Nephron progenitor cell (in vitro differentiated cells): ENCODE data around the gene USP13.
A peak's percentile ranks its signal among the peaks of the same experiment; 100 is the strongest.

ENCODE experiments used
- DNase-seq: peaks from one replicate; pipeline ENCODE4 v3.0.0; 2021
- H3K27ac Mint-ChIP-seq: 2 replicates; pipeline ENCODE4 v1.8.0; 2021; ENCODE audit warnings: mild to moderate bottlenecking, moderate library complexity, mixed read lengths
- H3K27me3 Mint-ChIP-seq: 2 replicates; pipeline ENCODE4 v1.8.0; 2021; ENCODE audit warnings: mild to moderate bottlenecking, low read depth, mixed read lengths; ENCODE audit not compliant: poor library complexity
- H3K36me3 Mint-ChIP-seq: 2 replicates; pipeline ENCODE4 v1.8.0; 2021; ENCODE audit warnings: low read depth, mixed read lengths
- H3K4me1 Mint-ChIP-seq: 2 replicates; pipeline ENCODE4 v1.8.0; 2021; ENCODE audit warnings: mixed read lengths
- H3K4me3 Mint-ChIP-seq: 2 replicates; pipeline ENCODE4 v1.8.0; 2021; ENCODE audit warnings: mild to moderate bottlenecking, moderate library complexity, mixed read lengths
- H3K9me3 Mint-ChIP-seq: 2 replicates; pipeline ENCODE4 v1.8.0; 2021; ENCODE audit warnings: mild to moderate bottlenecking, moderate library complexity, mixed read lengths
- TF ChIP-seq, protein P1 (sequence below): fragments of 200-600 bp; sonication (generic); IDR thresholded peaks from 2 replicates; pipeline ENCODE4 v1.5.0; 2021; ENCODE audit warnings: antibody characterized with exemption

USP13 gene

GRCh38 chr3:179651687-179652446, 973 bp upstream of the USP13 start:
- H3K9me3 Mint-ChIP-seq, result no peaks in the 10 kb centered on the region
- peak overlapping the region; percentile 99 for H3K4me3 Mint-ChIP-seq
- H3K27ac Mint-ChIP-seq, result peak overlapping the region; percentile 44
- no peak for DNase-seq
- H3K4me1 Mint-ChIP-seq, result peaks cover 32% of the 10 kb centered on the region
- TF ChIP-seq, protein P1, sequence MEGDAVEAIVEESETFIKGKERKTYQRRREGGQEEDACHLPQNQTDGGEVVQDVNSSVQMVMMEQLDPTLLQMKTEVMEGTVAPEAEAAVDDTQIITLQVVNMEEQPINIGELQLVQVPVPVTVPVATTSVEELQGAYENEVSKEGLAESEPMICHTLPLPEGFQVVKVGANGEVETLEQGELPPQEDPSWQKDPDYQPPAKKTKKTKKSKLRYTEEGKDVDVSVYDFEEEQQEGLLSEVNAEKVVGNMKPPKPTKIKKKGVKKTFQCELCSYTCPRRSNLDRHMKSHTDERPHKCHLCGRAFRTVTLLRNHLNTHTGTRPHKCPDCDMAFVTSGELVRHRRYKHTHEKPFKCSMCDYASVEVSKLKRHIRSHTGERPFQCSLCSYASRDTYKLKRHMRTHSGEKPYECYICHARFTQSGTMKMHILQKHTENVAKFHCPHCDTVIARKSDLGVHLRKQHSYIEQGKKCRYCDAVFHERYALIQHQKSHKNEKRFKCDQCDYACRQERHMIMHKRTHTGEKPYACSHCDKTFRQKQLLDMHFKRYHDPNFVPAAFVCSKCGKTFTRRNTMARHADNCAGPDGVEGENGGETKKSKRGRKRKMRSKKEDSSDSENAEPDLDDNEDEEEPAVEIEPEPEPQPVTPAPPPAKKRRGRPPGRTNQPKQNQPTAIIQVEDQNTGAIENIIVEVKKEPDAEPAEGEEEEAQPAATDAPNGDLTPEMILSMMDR, result no peak
- H3K36me3 Mint-ChIP-seq, result peaks cover 19% of the 10 kb centered on the region
- H3K27me3 Mint-ChIP-seq, result no peaks in the 10 kb centered on the region

- H3K4me1 Mint-ChIP-seq, result peaks cover 36% of the 10 kb centered on the region
- no peaks in the 10 kb centered on the region for H3K27me3 Mint-ChIP-seq
- peak overlapping the region; percentile 99 for H3K27ac Mint-ChIP-seq
- H3K9me3 Mint-ChIP-seq, result no peaks in the 10 kb centered on the region
- H3K4me3 Mint-ChIP-seq, result peak overlapping the region; percentile 99
- H3K36me3 Mint-ChIP-seq, result peaks cover 28% of the 10 kb centered on the region
- DNase-seq, result peak; percentile 73
- TF ChIP-seq, protein P1, result no peak
Observed at GRCh38 chr3:179653096-179653797, 407 bp downstream of the USP13 start.

DNA sequence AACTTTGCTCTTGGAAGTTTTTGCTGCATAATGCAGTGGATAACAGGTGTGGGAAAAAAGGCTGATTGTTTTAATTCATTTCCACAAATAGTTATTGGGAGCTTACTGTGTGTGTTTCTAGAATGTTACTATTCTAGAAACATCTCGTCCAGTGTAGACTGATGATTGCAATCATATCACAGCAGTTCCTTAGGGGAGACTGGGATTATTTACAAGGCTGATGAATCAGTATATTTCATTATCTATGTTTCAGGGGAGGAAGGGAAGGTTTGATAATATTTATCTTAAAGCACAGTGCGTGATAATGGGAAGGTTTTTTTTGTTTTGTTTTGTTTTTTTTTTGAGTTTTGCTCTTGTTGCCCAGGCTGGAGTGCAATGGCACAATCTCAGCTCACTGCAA, 2.4 kb downstream of the USP13 start:
- H3K27me3 Mint-ChIP-seq, result no peaks in the 10 kb centered on the region
- peak overlapping the region; percentile 99 for H3K4me3 Mint-ChIP-seq
- H3K4me1 Mint-ChIP-seq, result peaks cover 48% of the 10 kb centered on the region

GRCh38 chr3:179658606-179659005, 5.8 kb downstream of the USP13 start:
- Mint-ChIP-seq H3K36me3 (peaks cover 36% of the 10 kb centered on the region), H3K4me3 (no peak overlapping the region), H3K27me3 (no peaks in the 10 kb centered on the region), H3K9me3 (no peaks in the 10 kb centered on the region), H3K4me1 (peaks cover 71% of the 10 kb centered on the region), H3K27ac (no peak overlapping the region)
- DNase-seq, result no peak
- TF ChIP-seq, protein P1, result no peak

More for the DNA sequence above, 2.4 kb downstream of the USP13 start:
- H3K36me3 Mint-ChIP-seq, result peaks cover 36% of the 10 kb centered on the region
- no peaks in the 10 kb centered on the region for H3K9me3 Mint-ChIP-seq
- TF ChIP-seq, protein P1, result no peak
- no peak for DNase-seq
- no peak overlapping the region for H3K27ac Mint-ChIP-seq

GRCh38 chr3:179660872-179661271, 8.0 kb downstream of the USP13 start:
- Mint-ChIP-seq H3K36me3 (peaks cover 31% of the 10 kb centered on the region), H3K9me3 (no peaks in the 10 kb centered on the region), H3K27ac (no peak overlapping the region), H3K4me1 (peaks cover 69% of the 10 kb centered on the region), H3K27me3 (no peaks in the 10 kb centered on the region), H3K4me3 (no peak overlapping the region)
- TF ChIP-seq, protein P1, result no peak
- DNase-seq, result no peak
